GM18511 (cell line): ENCODE measurements around the gene SAMD4A.

Source experiments
- ATAC-seq: cut with Tn5 transposase; IDR thresholded peaks from one replicate; pipeline ENCODE4 v1.9.1; 2021; ENCODE audit warnings: mild to moderate bottlenecking, moderate library complexity; ENCODE audit not compliant: unreplicated experiment

SAMD4A gene

GRCh38 chr14:54775486-54776140 lies 208.7 kb downstream of the SAMD4A start:
- no peak for ATAC-seq

DNA sequence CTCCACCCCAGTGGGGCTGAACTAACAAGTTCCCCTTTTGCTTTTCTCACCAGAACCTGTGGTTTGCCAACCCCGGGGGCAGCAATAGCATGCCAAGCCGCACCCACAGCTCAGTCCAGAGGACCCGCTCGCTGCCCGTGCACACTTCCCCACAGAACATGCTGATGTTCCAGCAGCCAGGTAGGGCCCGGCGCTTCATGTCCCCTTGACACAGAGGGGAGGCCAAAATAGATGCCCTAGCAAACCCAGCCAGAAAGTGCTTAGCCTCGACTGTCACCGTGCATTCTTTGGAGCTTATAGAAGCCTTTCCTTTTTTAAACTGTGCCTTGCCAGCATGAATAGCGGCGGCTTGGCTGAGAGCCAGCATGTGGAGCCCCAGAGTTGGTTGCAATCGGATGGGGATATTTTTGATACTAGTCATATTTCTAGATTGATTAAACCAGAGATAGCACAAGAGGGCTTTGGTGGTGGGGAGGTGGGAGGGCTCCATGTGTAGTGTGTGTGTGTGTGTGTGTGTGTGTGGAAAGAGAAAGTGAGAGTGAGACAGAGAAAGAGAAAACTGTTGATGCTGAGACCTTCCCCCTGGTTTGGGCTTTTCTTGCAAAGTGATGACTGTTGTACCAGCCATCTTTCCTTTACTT lies 209.6 kb downstream of the SAMD4A start:
- ATAC-seq, result peak; percentile 54

GRCh38 chr14:54777395-54777794 lies 210.5 kb downstream of the SAMD4A start:
- no peak for ATAC-seq

DNA sequence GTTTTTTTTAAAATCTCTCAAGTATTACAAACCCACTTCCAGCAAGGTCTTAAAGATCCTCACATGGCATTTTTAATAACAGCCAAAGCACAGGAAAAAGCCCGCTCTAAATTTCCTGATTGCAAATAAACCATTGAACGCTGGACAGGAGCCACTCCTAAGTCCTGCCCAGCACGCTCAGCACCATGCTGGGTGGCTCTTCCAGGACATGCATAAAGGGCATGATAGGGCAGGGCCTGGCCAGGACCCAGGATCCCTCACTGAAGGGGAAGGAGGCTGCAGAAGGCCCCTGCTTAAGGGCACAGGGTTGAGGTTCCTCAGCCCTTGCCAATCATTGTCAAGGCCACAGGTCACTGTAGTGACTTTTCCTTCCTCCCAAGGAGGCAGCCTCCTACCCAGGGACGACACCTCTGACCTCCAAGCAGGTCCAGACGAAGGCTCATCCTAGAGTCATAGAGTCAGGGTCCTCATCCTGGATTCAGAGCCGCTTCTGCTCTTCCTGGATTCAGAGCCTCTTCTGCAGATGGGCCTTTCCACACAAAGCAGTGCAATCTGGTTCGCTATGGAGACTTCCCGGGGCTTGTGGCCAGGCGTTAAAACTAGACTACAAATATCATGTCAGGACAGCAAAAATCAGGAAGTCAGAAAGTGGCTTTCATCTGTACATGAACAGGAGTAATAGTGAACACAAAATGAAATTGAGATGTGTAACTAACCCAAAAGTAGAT lies 211.9 kb downstream of the SAMD4A start:
- ATAC-seq, result no peak

- no peak for ATAC-seq
These were observed 214.2 kb downstream of the SAMD4A start for GRCh38 chr14:54781080-54781479.

DNA sequence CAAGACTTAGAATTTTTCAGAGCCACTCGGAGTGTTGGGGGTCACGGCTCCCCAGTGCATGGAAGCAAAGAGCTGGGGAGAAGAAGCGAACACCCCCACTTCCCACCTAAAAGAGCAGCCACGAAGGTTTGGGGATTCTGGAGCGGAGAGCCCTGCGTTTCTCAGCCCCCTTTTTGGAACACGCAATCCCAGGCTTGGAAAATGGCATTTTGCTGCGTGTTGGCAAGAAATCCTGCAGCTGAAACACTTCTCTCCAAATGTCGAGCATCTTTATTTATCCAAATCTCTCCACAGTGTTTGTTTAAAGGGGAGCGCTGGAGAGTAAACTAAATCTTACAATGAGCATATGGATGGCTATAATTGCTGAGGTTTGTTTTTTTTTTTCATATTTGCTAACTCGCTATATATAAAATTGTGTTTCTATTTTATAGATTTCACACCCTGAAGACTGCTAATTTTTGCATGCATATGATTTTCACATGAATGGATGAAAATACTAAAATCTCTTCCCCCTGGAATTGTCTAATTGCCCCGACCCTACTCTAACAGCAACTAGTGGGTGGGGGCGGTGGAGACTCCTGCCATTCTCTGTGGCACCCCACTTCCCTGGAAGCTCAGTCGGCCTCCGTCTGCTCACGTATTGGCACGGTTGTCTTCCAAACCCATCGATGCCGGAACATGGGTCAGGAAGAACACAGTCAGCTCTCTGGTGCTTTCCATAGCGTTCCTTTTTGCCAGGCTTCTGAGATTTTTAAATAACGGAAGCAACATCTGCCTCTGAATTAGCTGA lies 215.2 kb downstream of the SAMD4A start:
- ATAC-seq, result no peak

GRCh38 chr14:54782751-54783659 lies 216.1 kb downstream of the SAMD4A start:
- peak; percentile 93 for ATAC-seq

GRCh38 chr14:54783660-54784015 lies 216.7 kb downstream of the SAMD4A start:
- no peak for ATAC-seq

DNA sequence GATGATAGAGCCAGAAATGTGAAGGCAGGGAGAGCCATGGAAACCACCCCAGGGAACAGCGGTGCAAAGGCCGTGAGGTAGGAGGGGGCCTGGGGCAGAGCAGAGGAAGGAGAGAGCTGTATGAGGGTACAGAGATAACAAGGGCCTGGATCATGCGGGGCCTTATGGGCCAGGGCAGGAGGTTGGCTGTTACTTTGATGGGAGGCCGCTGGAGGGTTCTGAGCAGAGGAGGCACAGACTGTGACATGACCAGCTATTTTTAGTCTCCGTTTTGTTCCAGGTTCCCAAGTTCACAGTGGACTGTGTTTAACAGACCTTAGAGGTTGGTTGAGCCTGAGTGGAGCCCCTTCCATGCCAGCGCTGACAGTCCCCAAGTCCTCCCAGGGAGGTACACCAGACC lies 217.1 kb downstream of the SAMD4A start:
- ATAC-seq, result no peak

GRCh38 chr14:54784657-54785056 lies 217.7 kb downstream of the SAMD4A start:
- no peak for ATAC-seq

GRCh38 chr14:54785136-54785777 lies 218.3 kb downstream of the SAMD4A start:
- ATAC-seq, result no peak

DNA sequence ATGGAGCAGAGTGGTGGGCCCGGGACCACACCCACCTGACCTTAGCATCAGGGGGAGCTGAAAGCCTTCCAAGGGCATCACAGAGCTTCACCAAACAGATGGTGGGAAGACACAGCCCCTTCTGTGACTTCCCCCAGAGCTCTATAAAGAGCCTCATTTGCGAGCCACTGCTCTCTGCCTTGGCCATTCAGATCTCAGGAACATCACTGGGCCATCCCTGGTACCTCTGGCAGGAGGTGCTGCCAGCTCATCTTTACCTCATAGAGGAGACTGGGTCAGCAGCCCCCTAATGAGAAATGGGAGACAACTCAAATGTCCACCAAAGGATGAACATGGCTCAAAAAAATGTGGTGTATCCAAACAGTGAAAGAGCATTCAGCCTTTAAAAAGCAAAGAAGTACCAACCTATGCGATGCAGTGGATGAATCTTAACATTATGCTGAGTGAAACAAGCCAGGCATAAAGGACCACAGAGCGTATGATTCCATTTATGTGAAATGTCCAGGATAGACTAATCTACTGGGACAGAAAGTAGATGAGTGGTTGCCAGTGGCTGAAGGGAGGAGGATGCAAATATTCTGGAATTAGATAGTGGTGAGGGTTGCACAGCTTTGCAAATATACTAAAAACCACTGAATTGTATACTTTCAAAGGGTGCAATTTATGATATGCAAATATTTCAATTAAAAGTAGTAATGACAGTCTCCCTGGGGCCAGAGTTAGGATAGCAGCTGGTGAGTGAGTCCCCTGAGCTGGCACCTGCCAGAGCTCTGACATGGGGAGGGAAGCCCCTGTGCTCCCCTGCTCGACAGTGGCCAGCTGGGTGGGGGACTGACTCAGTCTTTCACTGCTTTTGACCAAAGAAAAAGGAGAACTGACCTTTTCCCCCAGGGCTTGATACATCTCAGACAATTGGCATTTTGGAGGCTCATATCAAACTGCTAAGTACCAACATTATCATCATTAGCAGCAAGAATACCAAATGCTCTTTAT lies 219.1 kb downstream of the SAMD4A start:
- ATAC-seq, result no peak

DNA sequence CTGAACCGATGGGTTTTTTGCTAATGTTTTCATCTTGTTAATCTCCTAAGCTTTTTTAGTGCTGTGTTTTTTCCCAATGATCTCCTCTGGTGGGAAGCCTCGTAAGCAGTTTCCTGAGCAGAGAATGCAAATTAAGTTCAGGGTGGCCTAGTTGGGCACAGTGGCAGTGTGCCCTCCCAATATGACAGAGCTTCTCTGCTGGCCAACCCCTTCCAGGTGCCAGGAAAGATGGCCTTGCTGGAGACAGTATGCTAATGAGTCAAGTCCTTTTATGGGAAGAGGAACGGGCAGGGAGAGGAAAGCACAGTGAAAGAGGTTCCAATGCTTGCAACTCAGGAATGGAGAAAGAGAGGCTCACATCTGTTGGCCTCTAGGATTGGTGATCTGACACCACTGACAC lies 219.9 kb downstream of the SAMD4A start:
- ATAC-seq, result no peak

GRCh38 chr14:54787261-54787660 lies 220.3 kb downstream of the SAMD4A start:
- no peak for ATAC-seq

- no peak for ATAC-seq
These were observed 221.8 kb downstream of the SAMD4A start for GRCh38 chr14:54788701-54789100.

DNA sequence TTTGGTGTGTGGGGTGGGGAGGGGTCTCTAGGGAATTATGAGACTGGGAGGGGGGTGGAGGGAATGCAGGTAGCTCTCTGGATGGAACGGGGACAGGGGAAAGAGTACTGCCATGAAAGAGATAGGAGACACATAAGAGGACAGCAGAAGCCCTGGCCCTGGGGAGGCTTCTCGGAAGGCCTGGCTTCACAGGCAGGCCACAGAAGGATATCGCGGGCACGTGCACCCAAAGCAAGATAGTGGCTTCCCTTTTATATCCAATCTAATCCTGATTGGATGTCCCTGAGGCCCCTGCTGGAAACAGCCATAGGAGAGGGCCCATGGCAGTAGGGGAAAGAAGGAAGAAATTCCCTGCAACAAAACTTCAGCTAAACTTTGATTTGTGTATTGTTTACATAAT lies 222.2 kb downstream of the SAMD4A start:
- ATAC-seq, result no peak

GRCh38 chr14:54789781-54790480 lies 223.0 kb downstream of the SAMD4A start:
- no peak for ATAC-seq

DNA sequence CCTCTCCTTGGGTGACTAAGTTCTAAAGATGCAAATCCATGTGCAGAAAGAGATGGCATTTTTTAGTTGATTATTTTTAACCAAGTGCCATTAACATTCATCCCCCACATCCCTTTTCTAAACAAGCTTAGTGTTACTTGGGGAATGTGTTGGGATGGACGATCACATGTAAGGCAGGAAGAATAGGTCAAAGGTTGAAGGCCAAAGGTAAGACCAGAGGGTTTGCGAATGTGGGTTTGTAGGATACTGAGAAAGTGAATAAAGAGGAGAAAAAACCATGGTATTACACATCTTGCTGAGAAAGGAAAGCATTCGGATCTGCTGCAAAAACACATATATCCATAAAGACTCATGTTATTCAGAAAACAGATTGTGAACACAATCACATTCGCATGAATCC lies 224.1 kb downstream of the SAMD4A start:
- no peak for ATAC-seq
